Osteoblast (primary cell): ENCODE data around the gene ZNHIT1. TPM values are rescaled to one million over a fixed set of nuclear protein-coding genes. Genes with fewer than 3 reads are reported as not detected.

ENCODE experiments used
- DNase-seq: peaks from one replicate; pipeline ENCODE4 v3.0.0; 2011; ENCODE audit warnings: low spot score, mixed read lengths; ENCODE audit not compliant: insufficient read length; ENCODE audit errors: missing footprints
- H2AFZ ChIP-seq: 2 replicates; pipeline ENCODE4 v1.6.0; 2011; ENCODE audit warnings: mild to moderate bottlenecking, low read length
- H3K27ac ChIP-seq: 2 replicates; pipeline ENCODE4 v1.5.1; 2011; ENCODE audit warnings: mild to moderate bottlenecking, low read depth, low read length, moderate library complexity
- H3K27me3 ChIP-seq: 2 replicates; pipeline ENCODE4 v1.6.0; 2012; ENCODE audit warnings: mild to moderate bottlenecking, control low read depth, inconsistent platforms, low read length, moderate library complexity; ENCODE audit not compliant: insufficient read depth
- H3K36me3 ChIP-seq: 2 replicates; pipeline ENCODE4 v1.5.1; 2011; ENCODE audit warnings: mild to moderate bottlenecking, low read length, control low read depth, moderate library complexity; ENCODE audit not compliant: insufficient read depth
- H3K4me1 ChIP-seq: 2 replicates; pipeline ENCODE4 v1.5.1; 2011; ENCODE audit warnings: mild to moderate bottlenecking, low read length, control low read depth, moderate library complexity; ENCODE audit not compliant: insufficient read depth
- H3K4me2 ChIP-seq: 2 replicates; pipeline ENCODE4 v1.6.0; 2011; ENCODE audit warnings: mild to moderate bottlenecking, low read length; ENCODE audit not compliant: insufficient read depth
- H3K4me3 ChIP-seq: fragments of 200-600 bp; sonication (generic); 3 replicates; pipeline ENCODE4 v1.5.1; 2012; ENCODE audit warnings: mild to moderate bottlenecking, low read length, inconsistent platforms; ENCODE audit not compliant: insufficient read depth
- H3K79me2 ChIP-seq: 2 replicates; pipeline ENCODE4 v1.6.0; 2012; ENCODE audit warnings: mild to moderate bottlenecking, low read length, control low read depth, inconsistent platforms; ENCODE audit not compliant: insufficient read depth
- H3K9me3 ChIP-seq: 2 replicates; pipeline ENCODE4 v1.5.1; 2011; ENCODE audit warnings: low read depth, low read length, control low read depth
- H4K20me1 ChIP-seq: 2 replicates; pipeline ENCODE4 v1.6.0; 2012; ENCODE audit warnings: mild to moderate bottlenecking, low read length, control low read depth; ENCODE audit not compliant: insufficient read depth
- CTCF ChIP-seq: IDR thresholded peaks from 2 replicates; pipeline ENCODE4 v1.5.1; 2011; ENCODE audit warnings: mild to moderate bottlenecking, low read depth, low read length, moderate library complexity; ENCODE audit errors: extremely low read depth
- small RNA-seq: library from RNA; depleted of rRNA; stranded (forward); fragments of <200 nt; gene quantifications from one replicate; pipeline ENCODE3, GENCODE V24; 2012
- total RNA-seq: library from RNA; depleted of rRNA; stranded (reverse); fragments of >200 nt; gene quantifications from 2 replicates; pipeline ENCODE4 v1.2.3, GENCODE V29; 2012

The ZNHIT1 gene
- total RNA-seq, 1 donor: 64.4 TPM

- H3K4me2 ChIP-seq: no peak overlapping the region
- TF ChIP-seq CTCF: no peak
- H3K27me3 ChIP-seq: peaks cover 3% of the 10 kb centered on the region
- no peak for DNase-seq
- no peaks in the 10 kb centered on the region for H3K9me3 ChIP-seq
- no peak overlapping the region for H3K4me3 ChIP-seq
- H4K20me1 ChIP-seq: no peaks in the 10 kb centered on the region
- H2AFZ ChIP-seq: no peak overlapping the region
- H3K79me2 ChIP-seq: no peaks in the 10 kb centered on the region
- H3K27ac ChIP-seq: no peak overlapping the region
- H3K4me1 ChIP-seq: no peaks in the 10 kb centered on the region
- no peaks in the 10 kb centered on the region for H3K36me3 ChIP-seq
Measured at GRCh38 chr7:101269664-101270063, 51.7 kb downstream of the ZNHIT1 start.

- no peak for DNase-seq
- Histone ChIP-seq H3K9me3 (no peaks in the 10 kb centered on the region), H3K4me3 (no peak overlapping the region), H2AFZ (no peak overlapping the region), H3K27ac (no peak overlapping the region), H3K79me2 (no peaks in the 10 kb centered on the region), H3K27me3 (peaks cover 5% of the 10 kb centered on the region), H3K4me2 (no peak overlapping the region), H3K36me3 (no peaks in the 10 kb centered on the region), H4K20me1 (no peaks in the 10 kb centered on the region), H3K4me1 (no peaks in the 10 kb centered on the region)
- TF ChIP-seq CTCF: no peak
Measured at GRCh38 chr7:101271021-101271420, 53.1 kb downstream of the ZNHIT1 start.

GRCh38 chr7:101273206-101273605 lies 55.2 kb downstream of the ZNHIT1 start:
- no peak for DNase-seq
- Histone ChIP-seq H3K9me3 (no peaks in the 10 kb centered on the region), H3K27me3 (peaks cover 18% of the 10 kb centered on the region), H2AFZ (no peak overlapping the region), H4K20me1 (no peaks in the 10 kb centered on the region), H3K79me2 (no peaks in the 10 kb centered on the region), H3K4me3 (no peak overlapping the region), H3K4me1 (no peaks in the 10 kb centered on the region), H3K4me2 (no peak overlapping the region), H3K36me3 (no peaks in the 10 kb centered on the region), H3K27ac (no peak overlapping the region)
- TF ChIP-seq CTCF: no peak

Small RNA genes within 50 kb of the gene (small RNA-seq; reads per million reads assigned to genes)
- gene RNU6-1104P: not detected

Other genes starting within 250 kb of the ZNHIT1 start
- gene MUC12, start 248.6 kb upstream of the ZNHIT1 start, total RNA-seq: under 0.01 and 0.59 TPM in 2 replicates
- gene MUC17, start 198.1 kb upstream of the ZNHIT1 start, total RNA-seq: under 0.01 TPM in 1 of 2 replicates, not detected in the other
- gene TRIM56, start 132.7 kb upstream of the ZNHIT1 start, total RNA-seq: 13.8 and 14.7 TPM in 2 replicates
- 237 and 278 TPM in 2 replicates for gene SERPINE1, start 91.1 kb upstream of the ZNHIT1 start, total RNA-seq
- gene AP1S1, start 63.7 kb upstream of the ZNHIT1 start, total RNA-seq: 101 and 102 TPM in 2 replicates
- 0.36 TPM in 1 of 2 replicates, not detected in the other for gene VGF, start 52.6 kb upstream of the ZNHIT1 start, total RNA-seq
- gene NAT16, start 37.9 kb upstream of the ZNHIT1 start, total RNA-seq: not detected in 2 replicates
- not detected in 2 replicates for gene MOGAT3, start 17.1 kb upstream of the ZNHIT1 start, total RNA-seq
- gene PLOD3, start 584 bp upstream of the ZNHIT1 start, total RNA-seq: 78.7 and 81.8 TPM in 2 replicates
- gene CLDN15, start 19.6 kb downstream of the ZNHIT1 start, total RNA-seq: 3.3 and 4.1 TPM in 2 replicates
- 118 and 136 TPM in 2 replicates for gene FIS1, start 26.9 kb downstream of the ZNHIT1 start, total RNA-seq
- 32.7 and 35.8 TPM in 2 replicates for gene IFT22, start 103.6 kb downstream of the ZNHIT1 start, total RNA-seq
- not detected in 2 replicates for gene COL26A1, start 144.7 kb downstream of the ZNHIT1 start, total RNA-seq